Muscle layer of colon (tissue), 2 donors: Measurements from ENCODE around the gene LAMC1.

ENCODE experiments used
- H3K27ac ChIP-seq: one replicate; pipeline ENCODE4 v1.7.0; 2013; ENCODE audit warnings: low read depth, mild to moderate bottlenecking, low read length, moderate library complexity
- H3K27me3 ChIP-seq, 2 donors: one replicate each; pipeline ENCODE4 v1.7.0; 2013; ENCODE audit warnings: low read length in 2 of 2, mild to moderate bottlenecking in 2 of 2; ENCODE audit not compliant: insufficient read depth in 2 of 2, control insufficient read depth in 1 of 2
- H3K36me3 ChIP-seq: one replicate; pipeline ENCODE4 v1.7.0; 2013; ENCODE audit warnings: mild to moderate bottlenecking, low read length; ENCODE audit not compliant: insufficient read depth
- H3K4me1 ChIP-seq: one replicate; pipeline ENCODE4 v1.7.0; 2013; ENCODE audit warnings: mild to moderate bottlenecking, low read length; ENCODE audit not compliant: insufficient read depth
- H3K4me3 ChIP-seq, 2 donors: one replicate each; pipeline ENCODE4 v1.7.0; 2013; ENCODE audit warnings: low read length in 2 of 2, low read depth in 1 of 2, mild to moderate bottlenecking in 1 of 2, moderate library complexity in 1 of 2
- H3K9ac ChIP-seq: one replicate; pipeline ENCODE4 v1.7.0; 2013; ENCODE audit warnings: low read length
- H3K9me3 ChIP-seq: one replicate; pipeline ENCODE4 v1.7.0; 2013; ENCODE audit warnings: mild to moderate bottlenecking, low read length
- donor health status: abdominal sarcoma.
- donor health status: Adenocarcinoma of cecum.

The LAMC1 gene

GRCh38 chr1:183124259-183124658 is 101.0 kb downstream of the LAMC1 start:
- H3K9me3 ChIP-seq = no peaks in the 10 kb centered on the region
- H3K9ac ChIP-seq = no peak overlapping the region
- H3K36me3 ChIP-seq = peaks cover 79% of the 10 kb centered on the region
- H3K4me3 ChIP-seq = no peak overlapping the region
- no peaks in the 10 kb centered on the region for H3K27me3 ChIP-seq
- no peak overlapping the region for H3K27ac ChIP-seq
- H3K4me1 ChIP-seq = peaks cover 11% of the 10 kb centered on the region

- H3K4me1 ChIP-seq = peaks cover 11% of the 10 kb centered on the region
- no peak overlapping the region for H3K4me3 ChIP-seq
- H3K9me3 ChIP-seq = no peaks in the 10 kb centered on the region
- peaks cover 78% of the 10 kb centered on the region for H3K36me3 ChIP-seq
- H3K27ac ChIP-seq = no peak overlapping the region
- no peak overlapping the region for H3K9ac ChIP-seq
- H3K27me3 ChIP-seq = no peaks in the 10 kb centered on the region
Observed at GRCh38 chr1:183125279-183125999, 102.2 kb downstream of the LAMC1 start.

GRCh38 chr1:183126000-183126366 is 102.8 kb downstream of the LAMC1 start:
- Histone ChIP-seq H3K4me3 (no peak overlapping the region), H3K27me3 (no peaks in the 10 kb centered on the region), H3K4me1 (peaks cover 11% of the 10 kb centered on the region), H3K9me3 (no peaks in the 10 kb centered on the region), H3K9ac (no peak overlapping the region), H3K27ac (no peak overlapping the region), H3K36me3 (peaks cover 76% of the 10 kb centered on the region)

- H3K9ac ChIP-seq = no peak overlapping the region
- peak overlapping the region; percentile 22 for H3K27ac ChIP-seq
- no peak overlapping the region for H3K4me3 ChIP-seq
- no peaks in the 10 kb centered on the region for H3K27me3 ChIP-seq
- H3K4me1 ChIP-seq = peaks cover 11% of the 10 kb centered on the region
- H3K9me3 ChIP-seq = no peaks in the 10 kb centered on the region
- peaks cover 75% of the 10 kb centered on the region for H3K36me3 ChIP-seq
Observed at GRCh38 chr1:183126528-183126927, 103.3 kb downstream of the LAMC1 start.

GRCh38 chr1:183129921-183130690 is 106.9 kb downstream of the LAMC1 start:
- H3K9me3 ChIP-seq = no peaks in the 10 kb centered on the region
- H3K36me3 ChIP-seq = peaks cover 66% of the 10 kb centered on the region
- H3K27me3 ChIP-seq = no peaks in the 10 kb centered on the region
- H3K4me3 ChIP-seq = no peak overlapping the region
- peaks cover 11% of the 10 kb centered on the region for H3K4me1 ChIP-seq
- H3K27ac ChIP-seq = no peak overlapping the region
- H3K9ac ChIP-seq = no peak overlapping the region

- no peaks in the 10 kb centered on the region for H3K9me3 ChIP-seq
- H3K36me3 ChIP-seq = peaks cover 67% of the 10 kb centered on the region
- no peaks in the 10 kb centered on the region for H3K27me3 ChIP-seq
- peaks cover 6% of the 10 kb centered on the region for H3K4me1 ChIP-seq
- no peak overlapping the region for H3K9ac ChIP-seq
- no peak overlapping the region for H3K4me3 ChIP-seq
- H3K27ac ChIP-seq = no peak overlapping the region
Observed at GRCh38 chr1:183131166-183131565, 107.9 kb downstream of the LAMC1 start.

GRCh38 chr1:183135336-183135735 is 112.1 kb downstream of the LAMC1 start:
- Histone ChIP-seq H3K27ac (no peak overlapping the region), H3K9ac (no peak overlapping the region), H3K36me3 (peaks cover 57% of the 10 kb centered on the region), H3K9me3 (no peaks in the 10 kb centered on the region), H3K4me3 (no peak overlapping the region), H3K27me3 (no peaks in the 10 kb centered on the region), H3K4me1 (peaks cover 34% of the 10 kb centered on the region)

GRCh38 chr1:183137782-183138181 is 114.6 kb downstream of the LAMC1 start:
- no peaks in the 10 kb centered on the region for H3K27me3 ChIP-seq
- H3K9me3 ChIP-seq = no peaks in the 10 kb centered on the region
- H3K36me3 ChIP-seq = peaks cover 60% of the 10 kb centered on the region
- no peak overlapping the region for H3K9ac ChIP-seq
- H3K4me1 ChIP-seq = peaks cover 43% of the 10 kb centered on the region
- H3K4me3 ChIP-seq = no peak overlapping the region
- peak overlapping the region; percentile 47 for H3K27ac ChIP-seq

- Histone ChIP-seq H3K27ac (peak overlapping the region; percentile 47), H3K4me1 (peaks cover 43% of the 10 kb centered on the region), H3K9me3 (no peaks in the 10 kb centered on the region), H3K36me3 (peaks cover 63% of the 10 kb centered on the region), H3K9ac (no peak overlapping the region), H3K27me3 (no peaks in the 10 kb centered on the region), H3K4me3 (no peak overlapping the region)
Observed at GRCh38 chr1:183138301-183138700, 115.1 kb downstream of the LAMC1 start.

- H3K9ac ChIP-seq = no peak overlapping the region
- H3K4me1 ChIP-seq = peaks cover 43% of the 10 kb centered on the region
- peaks cover 53% of the 10 kb centered on the region for H3K36me3 ChIP-seq
- no peaks in the 10 kb centered on the region for H3K9me3 ChIP-seq
- H3K4me3 ChIP-seq = no peak overlapping the region
- peak overlapping the region; percentile 46 for H3K27ac ChIP-seq
- no peaks in the 10 kb centered on the region for H3K27me3 ChIP-seq
Observed at GRCh38 chr1:183139281-183139942, 116.2 kb downstream of the LAMC1 start.

GRCh38 chr1:183140633-183141032 is 117.4 kb downstream of the LAMC1 start:
- peaks cover 43% of the 10 kb centered on the region for H3K4me1 ChIP-seq
- peaks cover 44% of the 10 kb centered on the region for H3K36me3 ChIP-seq
- H3K27ac ChIP-seq = peak overlapping the region; percentile 60

More at GRCh38 chr1:183140633-183141032, 117.4 kb downstream of the LAMC1 start:
- H3K9ac ChIP-seq = no peak overlapping the region
- no peaks in the 10 kb centered on the region for H3K9me3 ChIP-seq
- H3K27me3 ChIP-seq = no peaks in the 10 kb centered on the region
- H3K4me3 ChIP-seq = no peak overlapping the region
